Esophagus (tissue), 2 donors: ENCODE results near the gene ARHGAP26. TPM values are rescaled to one million over a fixed set of nuclear protein-coding genes. Genes with fewer than 3 reads are reported as not detected.

ENCODE experiments used
- H3K27ac ChIP-seq, 2 donors: one replicate each; pipeline ENCODE4 v1.5.1; 2013; ENCODE audit warnings: low read depth in 2 of 2, mild to moderate bottlenecking in 2 of 2, inconsistent platforms in 1 of 2, low read length in 1 of 2, moderate library complexity in 1 of 2
- H3K27me3 ChIP-seq, 2 donors: one replicate each; pipeline ENCODE4 v1.6.1; 2013; ENCODE audit warnings: low read length in 2 of 2, control low read depth in 1 of 2, mild to moderate bottlenecking in 1 of 2; ENCODE audit not compliant: insufficient read depth in 2 of 2, control insufficient read depth in 1 of 2
- H3K36me3 ChIP-seq, 2 donors: one replicate each; pipeline ENCODE4 v1.6.1; 2013; ENCODE audit warnings: low read length in 1 of 2; ENCODE audit not compliant: control insufficient read depth in 2 of 2, insufficient read depth in 2 of 2
- H3K4me1 ChIP-seq, 2 donors: one replicate each; pipeline ENCODE4 v1.6.1; 2013; ENCODE audit warnings: low read length in 1 of 2; ENCODE audit not compliant: control insufficient read depth in 2 of 2, insufficient read depth in 2 of 2
- H3K4me3 ChIP-seq, 2 donors: one replicate each; pipeline ENCODE4 v1.5.1; 2013; ENCODE audit warnings: low read length in 2 of 2, mild to moderate bottlenecking in 2 of 2, low read depth in 1 of 2, moderate library complexity in 1 of 2
- H3K9me3 ChIP-seq, 2 donors: one replicate each; pipeline ENCODE4 v1.6.1; 2013; ENCODE audit warnings: mild to moderate bottlenecking in 2 of 2, low read depth in 1 of 2, low read length in 1 of 2, moderate library complexity in 1 of 2; ENCODE audit not compliant: control insufficient read depth in 2 of 2, insufficient read depth in 1 of 2
- WGBS, 2 donors: extraction: QIAGEN DNeasy Blood & Tissue Kit; methylation state at CpG; one replicate each; pipeline ENCODE4 v1.1.7; 2013; 5-methylcytosine and 5-hydroxymethylcytosine counted together
- polyA plus RNA-seq, 2 donors: library from polyadenylated mRNA; stranded (reverse); fragments of 200-250 nt; gene quantifications; one replicate each; pipeline ENCODE4 v1.2.3, GENCODE V29; 2013
- donor health status: healthy with polysubstance abuse.
- donor health status: Bipolar disorder and iron deficiency.

The ARHGAP26 gene
- polyA plus RNA-seq, 2 donors: 3.1 to 3.6 TPM

- Histone ChIP-seq H3K36me3 (no peaks in the 10 kb centered on the region), H3K4me3 (no peak overlapping the region), H3K27ac (no peak overlapping the region), H3K9me3 (no peaks in the 10 kb centered on the region), H3K4me1 (no peaks in the 10 kb centered on the region), H3K27me3 (no peaks in the 10 kb centered on the region)
- 89 to 96% methylated on average over 4 of the region's 4 CpGs for WGBS, 2 donors
These were observed 481.8 kb downstream of the ARHGAP26 start for GRCh38 chr5:143251946-143252345.

- Histone ChIP-seq H3K27me3 (no peaks in the 10 kb centered on the region), H3K27ac (no peak overlapping the region), H3K9me3 (no peaks in the 10 kb centered on the region), H3K4me1 (no peaks in the 10 kb centered on the region), H3K4me3 (no peak overlapping the region), H3K36me3 (no peaks in the 10 kb centered on the region)
- 83 to 86% methylated on average over 7 of the region's 7 CpGs for WGBS, 2 donors
These were observed 484.6 kb downstream of the ARHGAP26 start for GRCh38 chr5:143254819-143255218.

GRCh38 chr5:143258559-143259253 lies 488.5 kb downstream of the ARHGAP26 start:
- H3K27me3 ChIP-seq: no peaks in the 10 kb centered on the region
- H3K27ac ChIP-seq: no peak overlapping the region
- no peaks in the 10 kb centered on the region for H3K36me3 ChIP-seq
- WGBS, 2 donors: 89 to 93% methylated on average over 12 of the region's 12 CpGs
- no peaks in the 10 kb centered on the region for H3K4me1 ChIP-seq
- H3K9me3 ChIP-seq: no peaks in the 10 kb centered on the region
- no peak overlapping the region for H3K4me3 ChIP-seq

DNA sequence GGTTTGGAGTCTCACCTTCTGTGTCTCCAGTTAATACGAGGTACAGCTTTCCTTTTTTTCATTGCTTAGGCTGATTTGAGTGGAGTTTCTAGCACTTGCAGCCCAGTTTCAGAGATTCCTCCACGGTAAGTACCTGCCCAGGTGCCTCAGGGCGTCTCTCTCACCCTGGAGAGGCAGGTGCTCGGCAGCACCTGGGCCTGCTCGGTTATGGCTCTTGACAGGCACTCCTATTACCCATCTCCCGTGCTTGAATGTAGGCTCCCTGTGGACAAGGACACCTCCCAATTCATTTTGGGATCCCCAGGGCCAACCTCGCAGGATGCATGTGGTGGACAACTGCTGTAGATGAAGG lies 489.1 kb downstream of the ARHGAP26 start:
- Histone ChIP-seq H3K9me3 (no peaks in the 10 kb centered on the region), H3K4me1 (no peaks in the 10 kb centered on the region), H3K4me3 (no peak overlapping the region), H3K27me3 (no peaks in the 10 kb centered on the region), H3K27ac (no peak overlapping the region), H3K36me3 (no peaks in the 10 kb centered on the region)
- 85 to 95% methylated on average over 7 of the region's 7 CpGs for whole genome bisulfite sequencing, 2 donors

- Histone ChIP-seq H3K27me3 (no peaks in the 10 kb centered on the region), H3K36me3 (no peaks in the 10 kb centered on the region), H3K4me3 (no peak overlapping the region), H3K27ac (no peak overlapping the region), H3K9me3 (no peaks in the 10 kb centered on the region), H3K4me1 (no peaks in the 10 kb centered on the region)
- WGBS, 2 donors: 85 to 93% methylated on average over 7 of the region's 7 CpGs
These were observed 491.7 kb downstream of the ARHGAP26 start for GRCh38 chr5:143261748-143262392.

- Histone ChIP-seq H3K4me3 (no peak overlapping the region), H3K4me1 (no peaks in the 10 kb centered on the region), H3K9me3 (no peaks in the 10 kb centered on the region), H3K27me3 (no peaks in the 10 kb centered on the region), H3K27ac (no peak overlapping the region), H3K36me3 (no peaks in the 10 kb centered on the region)
- 86 to 88% methylated on average over 1 of the region's 1 CpG for WGBS, 2 donors
These were observed 492.4 kb downstream of the ARHGAP26 start for GRCh38 chr5:143262393-143263174.

DNA sequence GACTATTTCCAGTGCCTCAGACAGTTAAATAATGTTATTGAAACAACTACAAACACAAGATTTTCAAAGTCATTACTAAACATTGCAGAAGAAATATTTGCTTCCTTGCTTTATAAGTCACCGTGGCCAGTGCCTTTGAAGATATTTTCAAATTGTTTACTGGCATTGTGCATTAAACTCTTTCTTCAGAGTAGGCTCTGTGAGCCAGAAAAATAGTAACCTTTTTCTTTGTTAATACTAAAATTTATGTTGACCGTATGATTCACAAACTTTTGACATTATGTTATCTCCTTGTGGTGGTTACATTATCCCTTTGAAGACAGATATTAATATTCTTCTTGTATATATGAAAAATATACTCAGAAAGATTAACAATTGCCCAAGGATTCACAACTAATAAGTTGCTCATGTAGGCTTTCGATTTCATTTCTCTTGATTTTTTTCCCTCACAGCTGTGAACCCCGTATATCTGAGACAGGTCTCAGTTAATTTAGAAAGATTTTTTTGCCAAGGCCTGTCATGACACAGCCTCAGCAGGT lies 493.2 kb downstream of the ARHGAP26 start:
- Histone ChIP-seq H3K36me3 (no peaks in the 10 kb centered on the region), H3K4me1 (no peaks in the 10 kb centered on the region), H3K27ac (no peak overlapping the region), H3K9me3 (no peaks in the 10 kb centered on the region), H3K4me3 (no peak overlapping the region), H3K27me3 (no peaks in the 10 kb centered on the region)
- WGBS, 2 donors: 50 to 70% methylated on average over 4 of the region's 4 CpGs

DNA sequence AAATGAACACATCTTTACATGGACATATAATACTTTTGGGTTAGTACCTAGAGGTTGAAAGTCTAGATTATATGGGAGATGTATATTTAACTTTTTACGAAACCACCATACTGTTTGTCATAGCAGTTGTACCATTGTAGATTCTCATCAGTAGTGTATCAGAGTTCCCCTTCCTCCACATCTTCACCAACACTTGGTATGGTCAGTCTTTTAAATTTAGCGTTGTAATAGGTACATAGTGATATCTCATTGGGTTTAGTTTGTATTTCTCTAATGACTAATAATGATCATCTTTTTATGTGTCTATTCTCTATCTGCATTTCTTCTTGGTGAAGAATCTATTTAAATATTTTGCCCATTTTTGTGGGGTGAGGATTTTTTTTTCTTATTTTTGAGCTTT lies 495.8 kb downstream of the ARHGAP26 start:
- 98 to 100% methylated on average over 2 of the region's 2 CpGs for whole genome bisulfite sequencing, 2 donors
- H3K9me3 ChIP-seq: no peaks in the 10 kb centered on the region
- H3K27ac ChIP-seq: no peak overlapping the region
- no peaks in the 10 kb centered on the region for H3K4me1 ChIP-seq
- H3K36me3 ChIP-seq: no peaks in the 10 kb centered on the region
- H3K4me3 ChIP-seq: no peak overlapping the region
- no peaks in the 10 kb centered on the region for H3K27me3 ChIP-seq

GRCh38 chr5:143267186-143267585 lies 497.0 kb downstream of the ARHGAP26 start:
- WGBS, 2 donors: 98 to 100% methylated on average over 2 of the region's 2 CpGs
- no peaks in the 10 kb centered on the region for H3K36me3 ChIP-seq
- no peaks in the 10 kb centered on the region for H3K4me1 ChIP-seq
- no peaks in the 10 kb centered on the region for H3K27me3 ChIP-seq
- H3K9me3 ChIP-seq: no peaks in the 10 kb centered on the region
- no peak overlapping the region for H3K4me3 ChIP-seq
- no peak overlapping the region for H3K27ac ChIP-seq
